Measurements from ENCODE around the gene ALKAL2.
"Not testable (repeated sequence)": the region's sequence is repeated elsewhere in the genome, so short reads cannot be mapped to it uniquely, and the experiment has no call there.

The ALKAL2 gene, protein sequence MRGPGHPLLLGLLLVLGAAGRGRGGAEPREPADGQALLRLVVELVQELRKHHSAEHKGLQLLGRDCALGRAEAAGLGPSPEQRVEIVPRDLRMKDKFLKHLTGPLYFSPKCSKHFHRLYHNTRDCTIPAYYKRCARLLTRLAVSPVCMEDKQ

GRCh38 chr2:287911-288757, at the start of gene ALKAL2:
Gene ALKAL2, minus strand, starts transcription at chr2:288091. Its CDS starts 256 bp downstream, at chr2:287835.
- no peak for DNase-seq (ENCODE audit: low read depth in 1 of 2, low spot score in 1 of 2)

GRCh38 chr2:336949-337348, 49.1 kb upstream of the ALKAL2 start:
- DNase-seq (ENCODE audit: low read depth in 1 of 2, low spot score in 1 of 2) = not testable (repeated sequence)

- no peak for DNase-seq (ENCODE audit: low read depth in 1 of 2, low spot score in 1 of 2)
Observed at GRCh38 chr2:336360-336759, 48.5 kb upstream of the ALKAL2 start.

GRCh38 chr2:332592-332991, 44.7 kb upstream of the ALKAL2 start:
- DNase-seq (ENCODE audit: low read depth in 1 of 2, low spot score in 1 of 2) = no peak

GRCh38 chr2:328761-329160, 40.9 kb upstream of the ALKAL2 start:
- no peak for DNase-seq (ENCODE audit: low read depth in 1 of 2, low spot score in 1 of 2)

DNA sequence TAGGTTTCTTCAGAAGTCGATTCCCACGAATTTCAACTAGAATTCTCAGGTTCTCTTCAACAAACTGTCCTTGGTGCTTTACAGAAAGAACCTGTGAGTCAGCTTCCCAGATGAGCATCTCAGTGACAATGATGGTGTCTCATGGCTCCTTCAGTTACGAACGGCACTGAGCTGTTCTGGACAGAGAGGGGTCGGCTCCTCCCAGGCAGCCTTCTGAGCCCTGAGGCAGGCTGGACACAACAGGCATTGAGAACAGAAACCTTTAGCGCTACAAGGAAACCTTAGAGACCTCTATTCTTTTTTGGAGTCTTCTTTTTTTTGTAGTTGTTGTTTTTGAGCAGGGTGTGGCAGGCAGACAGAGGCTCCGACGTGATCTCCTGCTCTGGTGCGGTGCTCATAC, 35.1 kb upstream of the ALKAL2 start:
- no peak for DNase-seq (ENCODE audit: low read depth in 1 of 2, low spot score in 1 of 2)

GRCh38 chr2:322326-322725, 34.4 kb upstream of the ALKAL2 start:
- DNase-seq (ENCODE audit: low read depth in 1 of 2, low spot score in 1 of 2) = no peak

DNA sequence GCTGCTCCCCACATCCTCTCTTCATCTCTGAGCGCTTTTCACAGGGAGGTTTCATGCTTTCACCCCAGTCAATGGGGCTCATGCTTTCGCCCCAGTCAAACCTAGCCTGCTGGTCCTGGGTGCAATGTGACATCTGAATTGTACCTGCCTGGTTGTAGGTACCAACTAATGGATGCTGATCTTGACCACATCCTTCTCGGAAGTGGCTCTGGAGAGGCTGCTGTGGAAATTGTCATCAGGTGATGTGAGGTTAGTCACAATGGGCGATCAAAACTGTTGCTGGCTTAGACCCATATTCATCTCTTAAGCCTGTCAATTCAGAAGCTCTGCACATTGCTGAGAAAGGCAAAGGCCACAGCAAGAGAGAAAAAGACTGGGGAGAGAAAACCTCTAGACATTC, 32.7 kb upstream of the ALKAL2 start:
- no peak for DNase-seq (ENCODE audit: low read depth in 1 of 2, low spot score in 1 of 2)

DNA sequence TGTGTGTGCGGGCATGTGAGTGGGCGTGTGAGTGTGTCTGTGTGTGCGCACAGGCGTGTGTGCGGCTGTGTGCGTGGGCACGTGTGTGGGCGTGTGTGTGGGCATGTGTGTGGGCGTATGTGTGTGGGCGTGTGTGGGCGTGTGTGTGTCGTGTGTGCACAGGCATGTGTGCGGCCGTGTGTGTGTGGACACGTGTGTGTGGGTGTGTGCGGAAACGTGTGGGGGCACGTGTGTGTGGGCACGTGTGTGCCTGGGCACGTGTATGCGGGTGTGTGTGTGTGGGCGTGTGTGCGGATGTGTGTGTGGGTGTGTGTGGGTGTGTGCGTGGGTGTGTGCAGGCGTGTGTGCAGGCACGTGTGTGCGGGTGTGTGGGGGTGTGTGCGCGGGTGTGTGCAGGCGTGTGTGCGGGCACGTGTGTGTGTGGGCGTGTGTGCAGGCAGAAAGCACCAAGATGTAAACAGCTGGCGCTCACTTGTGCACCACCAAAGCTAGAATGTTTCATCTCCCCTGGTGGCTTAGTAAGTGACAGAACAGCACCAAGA, 31.2 kb upstream of the ALKAL2 start:
- no peak for DNase-seq (ENCODE audit: low read depth in 1 of 2, low spot score in 1 of 2)

DNA sequence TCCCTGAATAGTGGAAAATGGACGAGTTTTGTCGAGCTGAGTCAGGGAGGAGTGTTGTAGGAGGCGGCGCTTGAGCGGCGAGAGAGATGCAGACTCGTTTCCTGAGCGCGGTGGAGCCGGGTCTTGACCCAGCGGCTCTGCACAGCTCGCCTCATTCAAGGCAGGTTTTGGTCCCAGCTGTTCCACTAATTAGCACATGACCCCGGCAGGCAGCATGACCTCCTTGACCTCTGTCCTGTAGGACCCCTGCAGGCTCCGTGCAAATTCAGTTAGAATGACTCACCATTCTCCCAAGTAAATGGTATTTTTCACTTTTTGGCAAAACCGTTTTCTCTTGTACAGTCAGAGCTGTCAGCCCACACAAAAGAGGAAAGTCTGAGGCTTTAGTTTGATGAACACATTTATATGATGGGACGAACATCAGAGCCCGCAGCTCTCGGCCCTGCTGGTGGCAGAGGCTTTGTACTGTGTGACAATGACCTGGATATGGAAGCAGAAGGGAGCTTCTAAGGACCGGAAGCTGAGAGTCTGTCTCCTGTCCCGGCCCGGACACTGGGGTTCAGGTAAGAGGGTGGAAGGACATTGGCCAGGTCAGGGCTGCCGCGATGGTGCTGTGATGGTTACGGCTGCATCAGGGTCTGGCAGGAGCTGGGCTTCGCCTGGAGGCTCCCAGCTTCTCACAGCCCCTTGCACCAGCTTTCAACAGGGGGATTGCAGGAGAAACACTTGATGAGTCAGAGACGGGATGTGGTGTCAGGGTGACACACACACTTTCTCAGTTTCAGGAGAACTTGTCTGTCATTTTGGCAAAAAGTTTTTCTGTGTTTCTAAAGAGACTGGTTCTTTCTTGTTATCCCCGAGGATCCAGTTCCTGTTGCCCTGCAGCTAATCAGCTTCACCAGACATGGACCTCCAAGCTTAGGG, 29.9 kb upstream of the ALKAL2 start:
- no peak for DNase-seq (ENCODE audit: low read depth in 1 of 2, low spot score in 1 of 2)

- DNase-seq (ENCODE audit: low read depth in 1 of 2, low spot score in 1 of 2) = no peak
Observed at GRCh38 chr2:316381-316780, 28.5 kb upstream of the ALKAL2 start.

- DNase-seq (ENCODE audit: low read depth in 1 of 2, low spot score in 1 of 2) = not testable (repeated sequence)
Observed at GRCh38 chr2:315925-316324, 28.0 kb upstream of the ALKAL2 start.

GRCh38 chr2:314561-315336, 26.9 kb upstream of the ALKAL2 start:
- no peak for DNase-seq (ENCODE audit: low read depth in 1 of 2, low spot score in 1 of 2)

- DNase-seq (ENCODE audit: low read depth in 1 of 2, low spot score in 1 of 2) = no peak
Observed at GRCh38 chr2:313991-314390, 26.1 kb upstream of the ALKAL2 start.

GRCh38 chr2:310994-311393, 23.1 kb upstream of the ALKAL2 start:
- no peak for DNase-seq (ENCODE audit: low read depth in 1 of 2, low spot score in 1 of 2)

- no peak for DNase-seq (ENCODE audit: low read depth in 1 of 2, low spot score in 1 of 2)
Observed at GRCh38 chr2:309954-310510, 22.1 kb upstream of the ALKAL2 start.

- no peak for DNase-seq (ENCODE audit: low read depth in 1 of 2, low spot score in 1 of 2)
Observed at GRCh38 chr2:309148-309953, 21.5 kb upstream of the ALKAL2 start.

- no peak for DNase-seq (ENCODE audit: low read depth in 1 of 2, low spot score in 1 of 2)
Observed at GRCh38 chr2:305366-305765, 17.5 kb upstream of the ALKAL2 start.

DNA sequence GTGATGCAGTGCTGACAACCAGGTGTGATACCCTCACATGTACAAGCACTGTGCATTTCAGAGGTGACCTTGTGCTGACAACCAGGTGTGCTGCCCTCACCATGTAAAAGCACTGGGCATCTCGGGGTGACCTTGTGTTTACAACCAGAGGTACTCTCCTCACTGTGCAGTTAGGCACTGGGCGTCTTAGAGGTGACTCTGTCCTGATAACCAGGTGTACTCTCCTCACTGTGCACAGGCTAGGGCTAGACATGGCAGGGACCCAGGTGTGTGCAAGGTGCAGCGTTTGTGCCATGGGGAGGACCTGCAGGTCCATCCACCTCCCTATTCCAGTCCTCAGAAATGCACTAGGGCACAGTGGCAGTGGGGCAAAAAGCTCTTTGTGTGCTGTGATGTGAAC, 8.5 kb upstream of the ALKAL2 start:
- DNase-seq (ENCODE audit: low read depth in 1 of 2, low spot score in 1 of 2) = no peak

DNA sequence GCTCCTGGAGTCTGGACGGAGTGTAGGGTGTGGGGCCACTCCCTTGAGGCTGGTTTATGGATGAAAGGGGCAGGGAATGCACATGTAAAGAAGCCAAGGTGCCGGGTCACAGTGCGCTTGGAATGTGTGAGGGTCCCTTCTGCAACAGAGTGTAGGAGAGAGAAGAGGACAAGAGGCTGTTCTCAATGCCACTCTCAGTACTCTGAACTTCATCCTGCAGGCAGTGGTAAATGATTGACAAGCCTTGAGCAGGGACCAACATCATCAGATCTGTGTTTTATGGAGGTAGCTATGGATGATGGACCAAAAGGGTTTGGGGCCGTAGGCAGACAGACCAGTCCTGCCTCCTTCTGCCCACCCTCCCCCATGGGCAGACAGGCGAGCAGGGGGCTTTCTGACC, 7.2 kb upstream of the ALKAL2 start:
- DNase-seq (ENCODE audit: low read depth in 1 of 2, low spot score in 1 of 2) = no peak
